GM19438 (cell line): ENCODE data around the gene ATXN10.

Source experiments
- ATAC-seq: cut with Tn5 transposase; IDR thresholded peaks from one replicate; pipeline ENCODE4 v1.9.1; 2021; ENCODE audit warnings: low read depth; ENCODE audit not compliant: unreplicated experiment

ATXN10 gene

DNA sequence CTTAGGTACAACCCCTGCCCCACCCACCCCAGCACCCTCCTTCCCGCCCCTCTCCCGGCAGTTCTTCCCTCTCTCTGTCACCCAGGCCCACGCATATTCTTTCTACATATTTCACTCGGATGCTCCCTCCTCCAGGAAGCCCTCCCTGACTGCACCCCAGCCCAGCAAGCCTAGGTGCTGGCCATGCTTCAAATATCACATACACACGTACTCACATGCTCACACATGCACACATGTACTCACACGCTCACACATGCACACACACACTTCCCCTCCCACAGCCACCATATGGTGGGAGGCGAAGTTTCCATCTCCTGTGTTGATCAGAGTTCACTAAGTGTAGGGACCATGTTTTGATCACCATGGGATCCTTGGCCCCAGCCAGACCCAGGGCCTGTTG, 214.9 kb downstream of the ATXN10 start:
- no peak for ATAC-seq

DNA sequence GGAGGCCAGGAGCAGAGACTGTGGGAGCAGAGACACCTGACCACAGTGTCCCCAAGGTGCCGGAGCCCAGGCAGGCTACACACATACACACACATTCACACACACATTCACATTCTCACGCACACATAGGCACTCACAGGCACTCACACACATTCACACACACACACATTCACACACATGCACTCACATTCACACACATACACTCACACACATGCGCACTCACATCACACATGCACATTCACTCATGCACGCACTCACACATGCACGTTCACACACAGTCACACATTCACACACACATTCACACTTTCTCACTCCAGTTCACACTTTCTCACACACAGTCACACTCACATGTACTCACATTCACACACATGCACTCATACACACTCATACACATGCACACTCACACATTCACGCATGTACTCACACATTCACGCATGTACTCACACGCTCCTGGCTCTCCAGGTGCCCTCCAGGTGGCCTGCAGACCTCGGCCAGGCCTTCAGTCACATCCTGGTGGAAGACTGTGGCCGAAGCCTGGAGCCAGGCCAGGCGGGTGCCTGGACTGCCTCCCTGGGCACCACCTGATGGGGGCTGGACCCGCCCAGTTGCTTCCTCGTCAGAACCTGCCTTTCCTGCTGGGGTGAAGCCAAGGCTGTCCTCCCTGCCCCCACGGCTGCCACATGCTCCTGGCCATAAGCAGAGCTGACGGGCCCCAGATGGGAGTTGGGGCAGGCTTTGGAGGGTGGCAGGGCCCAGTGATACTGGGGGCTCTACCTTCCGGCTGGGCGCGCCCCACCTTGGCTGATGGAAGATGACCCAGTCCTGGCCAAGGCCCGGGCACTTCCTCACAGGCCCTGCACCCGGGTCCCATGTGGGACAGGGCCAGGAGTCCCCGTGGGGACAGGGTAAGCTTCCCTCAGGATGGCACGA, 215.8 kb downstream of the ATXN10 start:
- ATAC-seq, result no peak

DNA sequence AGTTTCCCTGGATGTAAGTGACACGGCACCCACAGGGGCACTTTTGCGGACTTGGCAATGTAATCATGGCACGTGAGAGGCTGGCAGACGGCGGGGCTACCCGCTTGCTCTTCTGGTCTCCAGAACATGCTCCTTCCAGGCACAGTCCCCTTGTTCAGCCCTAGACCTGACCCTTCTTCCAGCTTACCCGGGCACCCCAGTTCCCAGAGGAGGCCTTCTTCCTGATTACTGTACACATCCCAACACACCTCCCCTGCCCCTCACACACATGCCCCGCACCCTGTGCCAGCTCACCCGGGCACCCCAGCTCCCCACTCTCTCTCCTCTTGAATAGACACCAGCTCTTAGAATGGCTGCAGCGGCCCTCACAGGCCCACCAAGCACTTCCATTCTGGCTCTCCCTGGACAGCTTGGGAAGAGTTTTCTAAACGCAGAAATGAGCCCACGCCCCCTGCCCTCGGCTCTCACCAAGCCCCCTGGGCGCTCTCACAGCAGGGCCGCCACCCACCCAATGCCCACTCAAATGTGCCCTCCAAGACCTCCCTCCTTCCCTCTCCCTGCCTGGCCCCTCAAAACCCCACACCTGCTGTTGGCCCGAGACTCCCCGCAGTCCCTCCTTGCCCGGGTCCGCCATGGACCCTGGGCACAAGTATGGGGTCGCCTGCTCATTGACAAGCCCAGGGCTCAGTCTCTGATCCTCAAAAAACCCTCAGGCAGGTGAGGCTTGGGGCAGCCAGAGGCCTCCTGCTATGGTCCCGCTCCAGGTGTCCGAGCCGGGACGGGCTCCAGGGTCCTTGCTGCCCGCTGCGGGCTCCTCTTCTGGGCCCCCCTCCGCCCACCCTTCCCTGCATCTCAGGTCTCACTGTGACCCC, 216.8 kb downstream of the ATXN10 start:
- ATAC-seq, result no peak

DNA sequence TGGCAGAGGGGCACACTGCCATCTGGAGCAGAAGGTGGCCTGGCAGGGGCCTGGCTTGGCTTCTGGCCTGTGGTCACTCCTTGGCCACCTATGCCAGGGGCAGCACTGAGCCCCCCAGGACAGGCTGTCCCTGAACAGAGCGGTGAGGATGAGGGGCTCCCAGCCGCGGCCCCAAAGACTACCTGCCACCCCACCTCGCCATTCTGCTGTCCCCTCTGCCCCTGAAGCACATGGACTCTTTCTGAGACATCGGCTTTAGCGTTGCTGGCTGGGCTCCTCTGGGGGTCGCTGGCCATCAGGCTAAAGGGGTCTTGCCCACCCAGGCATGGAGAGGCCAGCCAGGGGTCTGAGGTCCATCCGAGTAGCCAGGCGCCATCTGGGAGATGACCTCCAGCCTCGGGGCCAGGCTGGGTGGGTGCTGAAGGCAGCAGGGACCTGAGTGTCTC, 217.5 kb downstream of the ATXN10 start:
- ATAC-seq, result no peak

DNA sequence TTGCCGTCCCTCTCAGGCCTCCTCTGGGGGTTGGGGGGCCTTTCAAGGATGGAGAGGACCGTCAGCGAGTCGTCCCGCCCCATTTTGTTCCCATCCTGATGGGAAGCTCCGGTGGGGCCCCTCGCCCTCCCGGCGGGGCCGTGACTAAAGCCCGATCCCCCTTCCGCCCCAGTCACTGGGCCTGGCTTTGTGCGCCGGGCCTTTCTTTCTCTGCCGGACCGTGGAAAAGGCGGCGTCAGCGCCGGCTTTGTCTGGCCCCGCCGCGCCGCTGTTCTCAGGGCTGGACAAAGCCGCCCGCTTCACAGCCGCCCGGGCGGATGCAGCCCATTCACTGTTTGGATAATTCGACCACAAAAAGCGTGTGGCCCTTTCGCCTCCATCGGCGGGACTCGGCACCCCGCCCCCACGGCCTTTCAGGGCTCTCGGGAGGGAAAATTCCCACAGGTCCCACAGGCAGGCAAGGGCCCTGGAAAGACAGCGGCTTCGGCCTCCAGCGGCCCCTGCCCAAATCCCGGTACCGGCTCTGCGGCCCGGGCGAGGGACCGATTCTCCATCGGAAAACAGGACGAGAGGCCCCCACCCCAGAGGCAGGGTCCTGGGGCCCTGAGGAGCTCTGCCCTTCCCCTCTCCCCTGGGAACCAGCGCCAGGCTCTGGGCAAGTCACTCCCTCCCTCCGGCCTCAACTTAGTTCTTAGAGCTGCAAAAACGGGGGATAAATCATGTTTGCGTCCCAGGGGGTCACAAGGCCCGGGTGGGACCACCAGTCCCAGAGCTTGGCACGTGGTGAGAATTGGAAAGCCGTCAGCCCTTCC, 218.1 kb downstream of the ATXN10 start:
- ATAC-seq, result no peak

DNA sequence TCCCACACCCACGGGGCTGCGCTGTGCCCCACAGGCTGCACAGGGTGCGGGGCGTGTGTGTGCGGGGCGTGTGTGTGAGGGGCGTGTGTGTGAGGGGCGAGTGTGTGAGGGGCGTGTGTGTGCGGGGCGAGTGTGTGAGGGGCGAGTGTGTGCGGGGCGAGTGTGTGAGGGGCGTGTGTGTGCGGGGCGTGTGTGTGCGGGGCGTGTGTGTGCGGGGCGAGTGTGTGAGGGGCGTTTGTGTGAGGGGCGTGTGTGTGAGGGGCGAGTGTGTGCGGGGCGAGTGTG, 218.7 kb downstream of the ATXN10 start:
- ATAC-seq, result no peak

DNA sequence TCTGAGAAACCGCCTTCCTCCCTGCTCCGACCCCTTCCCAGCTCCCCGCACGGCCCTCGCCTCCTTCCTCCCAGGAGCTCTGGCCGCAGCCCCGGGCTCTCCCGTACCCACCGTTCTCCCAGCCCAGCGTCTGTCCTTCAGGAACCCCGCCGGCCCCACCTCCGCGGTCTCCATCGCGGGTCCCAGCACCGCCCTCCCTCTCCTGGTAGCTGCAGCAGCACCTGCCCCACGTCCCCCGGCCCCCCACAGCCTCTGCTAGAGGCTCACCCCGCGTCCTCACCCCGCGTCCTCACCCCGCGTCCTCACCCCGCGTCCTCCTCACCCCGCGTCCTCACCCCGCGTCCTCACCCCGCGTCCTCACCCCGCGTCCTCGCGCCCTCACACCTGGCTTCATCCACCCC, 219.4 kb downstream of the ATXN10 start:
- ATAC-seq, result no peak

DNA sequence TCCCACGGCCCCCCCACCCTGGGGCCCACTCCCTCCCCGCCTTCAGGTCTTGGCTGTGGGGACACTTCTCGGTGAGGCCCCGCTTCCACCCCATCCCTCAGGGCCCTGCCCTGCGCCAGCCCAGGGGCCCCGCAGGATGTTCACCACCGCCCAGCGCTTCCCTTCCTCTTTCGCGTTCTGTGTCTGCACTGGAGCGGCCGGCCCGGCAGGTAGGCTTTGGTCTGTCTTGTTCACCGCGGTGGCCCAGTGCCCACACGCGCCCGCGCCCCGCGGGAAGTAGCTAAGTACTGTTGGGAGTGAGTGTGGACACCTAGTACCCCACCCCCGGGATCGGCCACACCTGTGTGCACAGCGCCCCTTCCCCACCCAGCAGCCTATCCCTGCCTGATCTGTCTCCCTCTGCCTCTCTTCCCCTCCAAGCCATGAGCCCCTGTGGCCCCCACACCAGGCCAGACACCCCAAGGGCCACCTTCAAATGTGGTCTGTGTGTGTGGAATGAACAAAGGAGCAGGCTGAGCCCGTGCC, 219.9 kb downstream of the ATXN10 start:
- no peak for ATAC-seq

DNA sequence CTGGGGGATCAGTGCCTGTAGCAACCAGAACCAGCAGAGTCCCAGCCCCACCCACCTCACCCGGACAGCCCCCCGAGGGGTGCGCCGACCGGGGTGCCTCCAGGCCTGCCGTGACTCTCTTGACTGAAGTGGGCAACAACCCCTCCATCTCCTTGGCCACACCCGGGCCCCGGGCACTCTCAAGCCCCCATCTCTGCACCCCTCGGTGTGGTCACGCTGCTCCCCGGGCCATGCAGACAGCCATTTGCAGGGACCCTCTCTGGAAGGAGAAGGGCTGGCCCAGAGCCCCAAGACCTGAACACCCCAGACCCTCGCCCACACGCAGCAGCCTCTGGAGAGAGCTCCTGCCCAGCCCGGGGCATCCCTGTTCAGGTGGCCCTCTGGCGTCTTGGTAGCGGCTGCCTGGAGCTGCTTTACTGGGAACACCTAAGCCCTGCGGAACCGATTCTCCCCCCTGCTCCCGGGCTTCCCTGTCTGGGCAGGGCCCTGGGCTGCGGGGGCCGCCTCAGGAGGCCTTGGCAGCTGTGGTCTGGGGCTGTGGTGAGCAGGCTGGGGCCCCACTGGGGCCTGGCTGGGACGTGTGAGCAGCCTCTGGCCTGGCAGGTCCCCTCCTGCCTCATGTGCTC, 220.5 kb downstream of the ATXN10 start:
- no peak for ATAC-seq

DNA sequence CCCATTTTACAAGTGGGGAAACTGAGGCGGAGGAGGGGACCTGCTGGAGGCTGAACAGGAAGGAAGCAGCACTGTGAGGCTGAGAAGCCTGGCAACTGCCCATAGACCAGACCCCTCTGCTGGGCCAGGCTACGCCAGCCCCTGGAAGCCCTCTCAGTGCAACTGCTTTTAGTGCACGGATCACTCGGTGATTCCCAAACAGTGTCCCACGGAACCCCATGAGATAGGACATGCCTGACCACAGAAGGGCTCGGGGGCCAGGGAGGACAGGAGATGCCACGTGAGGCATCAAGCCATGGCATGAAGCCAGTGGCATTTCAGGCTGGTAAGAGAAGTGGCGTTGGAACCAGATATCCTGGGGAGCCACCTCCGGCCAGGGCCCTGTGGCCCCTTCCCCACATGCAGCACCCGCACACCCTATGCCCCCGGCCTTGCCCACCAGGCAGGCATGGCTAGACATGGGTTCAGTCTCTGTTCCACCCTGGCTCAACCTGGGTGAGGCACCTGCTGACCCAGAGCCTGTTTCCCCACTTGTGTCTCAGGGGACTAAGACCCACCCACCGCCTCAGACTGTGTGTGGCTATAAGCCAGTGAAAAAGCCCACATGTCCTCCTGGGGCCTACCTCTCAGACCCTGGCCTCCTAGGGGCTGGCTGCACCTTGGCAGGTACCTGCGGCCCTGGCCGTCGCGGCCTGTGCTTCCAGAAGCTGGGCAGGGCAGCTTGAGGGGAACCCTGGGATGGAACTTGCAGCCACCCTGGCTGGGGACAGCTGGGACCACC, 221.2 kb downstream of the ATXN10 start:
- no peak for ATAC-seq

DNA sequence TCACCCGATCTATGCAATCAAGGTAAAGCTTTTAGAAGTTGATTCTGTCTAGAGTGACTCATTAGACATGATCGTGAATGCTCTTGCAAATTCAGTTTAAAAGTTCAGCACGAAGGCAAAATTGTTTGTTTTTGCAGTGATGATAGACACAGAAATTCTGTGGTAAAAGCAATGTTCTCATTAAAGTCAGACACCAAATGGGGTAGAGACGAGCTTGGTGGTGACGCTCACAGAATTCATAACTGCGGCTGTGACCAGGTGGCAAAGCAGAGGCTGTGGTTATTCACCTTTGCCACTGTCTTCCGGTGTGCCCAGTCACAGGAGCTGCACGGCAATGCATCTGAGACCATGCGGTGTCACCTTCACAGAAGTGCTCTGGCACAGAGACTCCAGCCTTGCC, 221.9 kb downstream of the ATXN10 start:
- no peak for ATAC-seq
